Measurements from ENCODE around the gene GAS2L2.

GAS2L2 gene

GRCh38 chr17:35784895-35785294, 31.9 kb upstream of the GAS2L2 start:
- Histone ChIP-seq H3K4me1 (ENCODE audit: insufficient read depth, low read length) (peaks cover 2% of the 10 kb centered on the region; the same call in 1 of the 2 replicates), H3K9ac (ENCODE audit: low read depth, low read length) (no peak overlapping the region)

GRCh38 chr17:35780950-35781349, 27.9 kb upstream of the GAS2L2 start:
- Histone ChIP-seq H3K9ac (ENCODE audit: low read depth, low read length) (no peak overlapping the region), H3K9me3 (ENCODE audit: control insufficient read depth, insufficient read depth, low read length) (no peaks in the 10 kb centered on the region), H3K4me1 (ENCODE audit: insufficient read depth, low read length) (0 out of 2 replicates have a peak, but pooled peaks cover 2% of the 10 kb centered on the region), H3K36me3 (ENCODE audit: insufficient read depth, low read length) (no peaks in the 10 kb centered on the region)

More at GRCh38 chr17:35784895-35785294, 31.9 kb upstream of the GAS2L2 start:
- Histone ChIP-seq H3K36me3 (ENCODE audit: insufficient read depth, low read length) (no peaks in the 10 kb centered on the region), H3K9me3 (ENCODE audit: control insufficient read depth, insufficient read depth, low read length) (no peaks in the 10 kb centered on the region)

GRCh38 chr17:35778641-35779196, 25.7 kb upstream of the GAS2L2 start:
- Histone ChIP-seq H3K4me1 (ENCODE audit: insufficient read depth, low read length) (peaks cover 12% of the 10 kb centered on the region; the same call in 1 of the 2 replicates), H3K36me3 (ENCODE audit: insufficient read depth, low read length) (no peaks in the 10 kb centered on the region), H3K9ac (ENCODE audit: low read depth, low read length) (no peak overlapping the region), H3K9me3 (ENCODE audit: control insufficient read depth, insufficient read depth, low read length) (no peaks in the 10 kb centered on the region)

- H3K4me1 ChIP-seq (ENCODE audit: insufficient read depth, low read length) = peaks cover 10% of the 10 kb centered on the region; the same call in 1 of the 2 replicates
- H3K9ac ChIP-seq (ENCODE audit: low read depth, low read length) = no peak overlapping the region
- H3K9me3 ChIP-seq (ENCODE audit: control insufficient read depth, insufficient read depth, low read length) = no peaks in the 10 kb centered on the region
- no peaks in the 10 kb centered on the region for H3K36me3 ChIP-seq (ENCODE audit: insufficient read depth, low read length)
Measured at GRCh38 chr17:35775583-35775982, 22.5 kb upstream of the GAS2L2 start.

- H3K9me3 ChIP-seq (ENCODE audit: control insufficient read depth, insufficient read depth, low read length) = no peaks in the 10 kb centered on the region
- H3K36me3 ChIP-seq (ENCODE audit: insufficient read depth, low read length) = no peaks in the 10 kb centered on the region
- H3K9ac ChIP-seq (ENCODE audit: low read depth, low read length) = no peak overlapping the region
- H3K4me1 ChIP-seq (ENCODE audit: insufficient read depth, low read length) = peaks cover 10% of the 10 kb centered on the region; the same call in 1 of the 2 replicates
Measured at GRCh38 chr17:35775039-35775438, 22.0 kb upstream of the GAS2L2 start.

- peaks cover 10% of the 10 kb centered on the region; the same call in 1 of the 2 replicates for H3K4me1 ChIP-seq (ENCODE audit: insufficient read depth, low read length)
Measured at GRCh38 chr17:35774499-35774898, 21.5 kb upstream of the GAS2L2 start.

GRCh38 chr17:35773679-35774425, 20.8 kb upstream of the GAS2L2 start:
- H3K4me1 ChIP-seq (ENCODE audit: insufficient read depth, low read length) = peaks cover 10% of the 10 kb centered on the region; the same call in 1 of the 2 replicates

More at GRCh38 chr17:35774499-35774898, 21.5 kb upstream of the GAS2L2 start:
- Histone ChIP-seq H3K9me3 (ENCODE audit: control insufficient read depth, insufficient read depth, low read length) (no peaks in the 10 kb centered on the region), H3K9ac (ENCODE audit: low read depth, low read length) (no peak overlapping the region), H3K36me3 (ENCODE audit: insufficient read depth, low read length) (no peaks in the 10 kb centered on the region)

GRCh38 chr17:35773129-35773528, 20.1 kb upstream of the GAS2L2 start:
- no peaks in the 10 kb centered on the region for H3K9me3 ChIP-seq (ENCODE audit: control insufficient read depth, insufficient read depth, low read length)
- no peak overlapping the region for H3K9ac ChIP-seq (ENCODE audit: low read depth, low read length)
- peaks cover 10% of the 10 kb centered on the region; the same call in 1 of the 2 replicates for H3K4me1 ChIP-seq (ENCODE audit: insufficient read depth, low read length)
- H3K36me3 ChIP-seq (ENCODE audit: insufficient read depth, low read length) = no peaks in the 10 kb centered on the region

More at GRCh38 chr17:35773679-35774425, 20.8 kb upstream of the GAS2L2 start:
- Histone ChIP-seq H3K9ac (ENCODE audit: low read depth, low read length) (no peak overlapping the region), H3K36me3 (ENCODE audit: insufficient read depth, low read length) (no peaks in the 10 kb centered on the region), H3K9me3 (ENCODE audit: control insufficient read depth, insufficient read depth, low read length) (no peaks in the 10 kb centered on the region)

- Histone ChIP-seq H3K4me1 (ENCODE audit: insufficient read depth, low read length) (peaks cover 8% of the 10 kb centered on the region; the same call in 1 of the 2 replicates), H3K9me3 (ENCODE audit: control insufficient read depth, insufficient read depth, low read length) (no peaks in the 10 kb centered on the region), H3K36me3 (ENCODE audit: insufficient read depth, low read length) (no peaks in the 10 kb centered on the region), H3K9ac (ENCODE audit: low read depth, low read length) (no peak overlapping the region)
Measured at GRCh38 chr17:35769895-35770486, 17.0 kb upstream of the GAS2L2 start.

GRCh38 chr17:35768797-35769196, 15.8 kb upstream of the GAS2L2 start:
- Histone ChIP-seq H3K9ac (ENCODE audit: low read depth, low read length) (no peak overlapping the region), H3K4me1 (ENCODE audit: insufficient read depth, low read length) (no peaks in the 10 kb centered on the region), H3K36me3 (ENCODE audit: insufficient read depth, low read length) (no peaks in the 10 kb centered on the region), H3K9me3 (ENCODE audit: control insufficient read depth, insufficient read depth, low read length) (no peaks in the 10 kb centered on the region)

- H3K4me1 ChIP-seq (ENCODE audit: insufficient read depth, low read length) = no peaks in the 10 kb centered on the region
- no peak overlapping the region for H3K9ac ChIP-seq (ENCODE audit: low read depth, low read length)
- H3K36me3 ChIP-seq (ENCODE audit: insufficient read depth, low read length) = no peaks in the 10 kb centered on the region
- peaks cover 2% of the 10 kb centered on the region; the same call in 1 of the 2 replicates for H3K9me3 ChIP-seq (ENCODE audit: control insufficient read depth, insufficient read depth, low read length)
Measured at GRCh38 chr17:35766903-35767510, 14.0 kb upstream of the GAS2L2 start.

- Histone ChIP-seq H3K9me3 (ENCODE audit: control insufficient read depth, insufficient read depth, low read length) (peaks cover 2% of the 10 kb centered on the region; the same call in 1 of the 2 replicates), H3K9ac (ENCODE audit: low read depth, low read length) (no peak overlapping the region), H3K36me3 (ENCODE audit: insufficient read depth, low read length) (no peaks in the 10 kb centered on the region), H3K4me1 (ENCODE audit: insufficient read depth, low read length) (no peaks in the 10 kb centered on the region)
Measured at GRCh38 chr17:35766489-35766877, 13.4 kb upstream of the GAS2L2 start.

GRCh38 chr17:35765756-35766488, 12.9 kb upstream of the GAS2L2 start:
- Histone ChIP-seq H3K9me3 (ENCODE audit: control insufficient read depth, insufficient read depth, low read length) (peaks cover 2% of the 10 kb centered on the region; the same call in 1 of the 2 replicates), H3K9ac (ENCODE audit: low read depth, low read length) (no peak overlapping the region), H3K36me3 (ENCODE audit: insufficient read depth, low read length) (no peaks in the 10 kb centered on the region), H3K4me1 (ENCODE audit: insufficient read depth, low read length) (no peaks in the 10 kb centered on the region)

Data from ES-I3 (cell line).